Right lobe of liver (tissue), 6 donors: ENCODE results near the gene SYNE2. TPM values are rescaled to one million over a fixed set of nuclear protein-coding genes. Genes with fewer than 3 reads are reported as not detected.

ENCODE experiments used
- ATAC-seq, 4 donors: fragments of 200-7000 bp; cut with Tn5 transposase; one replicate each; pipeline ENCODE4 v1.9.1; 2020; ENCODE audit warnings: mild to moderate bottlenecking in 4 of 4, moderate library complexity in 4 of 4
- DNase-seq, 3 donors: peaks; one replicate each; pipeline ENCODE4 v3.0.0-alpha.2; 2020
- H3K27ac ChIP-seq, 3 donors: fragments of 200-600 bp; one replicate each; pipeline ENCODE4 v1.8.0; 2022
- H3K27me3 ChIP-seq, 2 donors: fragments of 200-600 bp; one replicate each; pipeline ENCODE4 v1.8.0; 2022
- H3K36me3 ChIP-seq, 4 donors: fragments of 200-600 bp; sonication (generic) in 1 of 4; one replicate each; pipeline versions ENCODE4 v1.5.1 to v1.8.0; 2017 to 2022; ENCODE audit warnings: control low read depth in 1 of 4
- H3K4me1 ChIP-seq, 4 donors: fragments of 200-600 bp; sonication (generic) in 1 of 4; one replicate each; pipeline versions ENCODE4 v1.5.1 to v1.8.0; 2017 to 2022; ENCODE audit warnings: control low read depth in 1 of 4
- H3K4me3 ChIP-seq, 3 donors: fragments of 200-600 bp; one replicate each; pipeline ENCODE4 v1.8.0; 2022
- H3K9me3 ChIP-seq, 4 donors: fragments of 200-600 bp; sonication (generic) in 1 of 4; one replicate each; pipeline versions ENCODE4 v1.5.1 to v1.8.0; 2017 to 2022; ENCODE audit warnings: control low read depth in 1 of 4
- POLR2A ChIP-seq: fragments of 450-650 bp; IDR thresholded peaks from one replicate; pipeline ENCODE4 v1.6.1; 2017; ENCODE audit warnings: antibody characterized with exemption, mild to moderate bottlenecking
- WGBS: methylation state at CpG from one replicate; pipeline ENCODE4 v1.1.6; 2018; ENCODE audit warnings: low coverage, low lambda C conversion rate; ENCODE audit not compliant: insufficient coverage; ENCODE audit errors: missing lambda C conversion rate; 5-methylcytosine and 5-hydroxymethylcytosine counted together
- intact Hi-C, 2 donors: fragments of 100-400 bp; cut with DNase I; formaldehyde crosslinking; loops; one replicate each; pipeline versions ENCODE4 v1.11.2 to v1.14.1; 2022
- total RNA-seq, 6 experiments: library from RNA; depleted of rRNA in 2 of 6; stranded (reverse); fragments of >200 nt in 2 of 6; fragmentation: NEBNext Ultra II Directional in 3 of 6; extraction: Animal tissue kit (Norgen Biotek cat#: 25700) in 3 of 6; gene quantifications; one replicate each; pipeline versions ENCODE4 v1.1.0 to v1.2.4, GENCODE V29; 2016 to 2023
- TF ChIP-seq, protein P1 (sequence below), 4 donors: fragments of 200-600 bp in 3 of 4; fragments of 450-650 bp in 1 of 4; IDR thresholded peaks; one replicate each; pipeline versions ENCODE4 v1.5.1 to v1.8.0; 2016 to 2022; ENCODE audit warnings: antibody characterized with exemption in 4 of 4, mild to moderate bottlenecking in 2 of 4
- donor health status: DM: no; HTN: yes; CAD: no.
- donor health status: DM: no; HTN: no; CAD: no.
- donor health status: DM: no; HTN: no; CAD: no.
- donor health status: DM: no; HTN: yes; CAD: no.
- donor health status: DM: no; HTN: yes; CAD: no.

The SYNE2 gene
- total RNA-seq, 6 experiments from 2014 or later, result 34.6 to 118 (median 47.8) TPM

DNA sequence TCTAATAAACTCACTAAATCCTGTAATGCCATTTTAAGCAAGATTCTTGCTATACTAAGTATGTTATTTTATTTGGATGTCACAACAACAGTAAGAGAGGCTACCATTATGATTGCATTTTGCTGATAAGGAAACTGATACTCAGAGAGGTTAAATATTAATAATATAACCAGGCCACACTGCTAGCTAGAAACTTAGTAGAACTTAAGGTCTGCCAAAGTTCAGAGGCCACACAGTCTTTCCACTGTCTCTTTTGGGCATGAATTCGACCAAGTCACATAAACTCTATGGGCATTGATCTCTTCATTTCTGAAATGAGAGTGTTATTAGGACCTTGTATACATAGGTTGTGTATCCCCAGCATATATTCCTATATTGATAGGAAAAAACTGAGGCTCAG lies 147.9 kb downstream of the SYNE2 start:
- peak in 1 of 3 donors; percentile 56 for DNase-seq
- peak; percentile 93 to 97 (median 95) for ATAC-seq
- H3K9me3 ChIP-seq, result no peaks in the 10 kb centered on the region
- no peaks in the 10 kb centered on the region for H3K36me3 ChIP-seq
- intact Hi-C loops, result no loop called here
- peaks cover 0 to 8% (median 2%) of the 10 kb centered on the region in 4 donors for H3K4me1 ChIP-seq
- peak overlapping the region in 2 of 3 donors; percentile 7 to 30 for H3K27ac ChIP-seq
- no peak for TF ChIP-seq POLR2A
- TF ChIP-seq, protein P1, sequence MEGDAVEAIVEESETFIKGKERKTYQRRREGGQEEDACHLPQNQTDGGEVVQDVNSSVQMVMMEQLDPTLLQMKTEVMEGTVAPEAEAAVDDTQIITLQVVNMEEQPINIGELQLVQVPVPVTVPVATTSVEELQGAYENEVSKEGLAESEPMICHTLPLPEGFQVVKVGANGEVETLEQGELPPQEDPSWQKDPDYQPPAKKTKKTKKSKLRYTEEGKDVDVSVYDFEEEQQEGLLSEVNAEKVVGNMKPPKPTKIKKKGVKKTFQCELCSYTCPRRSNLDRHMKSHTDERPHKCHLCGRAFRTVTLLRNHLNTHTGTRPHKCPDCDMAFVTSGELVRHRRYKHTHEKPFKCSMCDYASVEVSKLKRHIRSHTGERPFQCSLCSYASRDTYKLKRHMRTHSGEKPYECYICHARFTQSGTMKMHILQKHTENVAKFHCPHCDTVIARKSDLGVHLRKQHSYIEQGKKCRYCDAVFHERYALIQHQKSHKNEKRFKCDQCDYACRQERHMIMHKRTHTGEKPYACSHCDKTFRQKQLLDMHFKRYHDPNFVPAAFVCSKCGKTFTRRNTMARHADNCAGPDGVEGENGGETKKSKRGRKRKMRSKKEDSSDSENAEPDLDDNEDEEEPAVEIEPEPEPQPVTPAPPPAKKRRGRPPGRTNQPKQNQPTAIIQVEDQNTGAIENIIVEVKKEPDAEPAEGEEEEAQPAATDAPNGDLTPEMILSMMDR (IDR thresholded peaks at IDR 0.05), result no peak
- WGBS, result 9% methylated on average over 1 of the region's 1 CpG
- H3K27me3 ChIP-seq, result no peaks in the 10 kb centered on the region
- no peak overlapping the region for H3K4me3 ChIP-seq

DNA sequence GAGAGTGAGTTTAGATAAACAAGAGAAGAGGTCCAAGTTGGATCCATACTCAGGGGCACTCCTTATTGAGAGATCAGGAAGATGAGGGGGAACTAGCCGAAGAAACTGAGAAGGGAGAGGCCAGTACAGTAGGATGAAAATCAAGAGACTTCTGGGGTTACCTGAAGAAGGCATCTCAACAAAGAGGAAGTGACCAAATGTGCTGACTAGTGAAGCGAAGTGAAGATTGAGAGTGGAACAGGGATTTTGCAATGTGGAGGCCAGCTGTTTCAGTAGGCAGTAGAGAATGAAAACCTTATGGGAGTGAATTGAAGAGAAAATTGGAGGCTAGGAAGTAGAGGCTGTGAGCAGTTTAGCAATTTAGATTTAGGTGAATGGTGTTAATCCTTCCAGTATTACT lies 153.0 kb downstream of the SYNE2 start:
- Histone ChIP-seq H3K4me1 (peaks cover 0 to 4% (median 0%) of the 10 kb centered on the region in 4 donors), H3K36me3 (no peaks in the 10 kb centered on the region)
- WGBS, result 90% methylated on average over 2 of the region's 2 CpGs

DNA sequence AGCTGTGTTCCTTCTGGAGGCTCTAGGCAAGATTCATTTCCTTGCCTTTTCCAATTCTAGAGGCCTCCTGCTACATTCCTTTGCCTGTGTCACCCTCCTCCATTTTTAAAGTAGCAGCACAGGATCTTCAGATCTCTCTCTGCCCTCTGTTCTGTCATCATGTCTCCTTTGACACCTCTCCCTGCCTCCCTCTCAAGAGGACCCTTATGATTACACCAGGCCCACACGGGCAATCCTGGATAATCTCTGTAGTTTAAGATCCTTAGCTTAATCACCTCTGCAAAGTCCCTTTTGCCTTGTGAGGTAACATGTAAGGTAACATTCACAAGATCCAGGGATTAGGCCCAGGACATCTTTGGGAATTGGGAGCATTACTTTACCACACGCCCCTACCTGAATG lies 155.2 kb downstream of the SYNE2 start:
- WGBS, result 96% methylated on average over 2 of the region's 2 CpGs
- H3K36me3 ChIP-seq, result no peaks in the 10 kb centered on the region
- intact Hi-C loops, result no loop called here

More for the DNA sequence above, 153.0 kb downstream of the SYNE2 start:
- DNase-seq, result no peak
- intact Hi-C loops, result no loop called here
- H3K9me3 ChIP-seq, result no peaks in the 10 kb centered on the region
- H3K4me3 ChIP-seq, result no peak overlapping the region
- H3K27me3 ChIP-seq, result no peaks in the 10 kb centered on the region
- TF ChIP-seq, protein P1 (IDR thresholded peaks at IDR 0.05), result no peak
- TF ChIP-seq POLR2A, result no peak
- no peak for ATAC-seq
- H3K27ac ChIP-seq, result no peak overlapping the region

DNA sequence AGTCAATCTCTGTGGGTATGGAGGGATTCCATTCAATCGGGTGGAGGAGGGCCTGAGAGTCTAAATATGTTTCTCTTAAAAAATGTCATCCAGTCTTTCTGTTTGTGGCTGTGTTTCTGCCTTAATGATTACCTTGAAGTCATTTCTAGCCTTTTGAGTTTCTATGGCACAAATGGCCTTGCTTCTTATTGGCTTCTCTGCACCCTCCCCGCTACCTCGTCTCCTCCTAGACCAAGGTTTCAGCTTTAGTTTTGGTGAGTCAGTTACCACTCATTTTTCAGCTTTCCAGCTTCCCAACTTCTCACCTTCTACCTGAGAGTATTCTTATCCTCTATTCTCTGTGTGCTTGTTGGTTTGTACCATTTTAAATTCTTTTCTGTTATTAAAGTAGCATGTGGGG lies 159.2 kb downstream of the SYNE2 start:
- no peak for DNase-seq
- H3K4me1 ChIP-seq, result no peaks in the 10 kb centered on the region
- TF ChIP-seq POLR2A, result no peak
- TF ChIP-seq, protein P1 (IDR thresholded peaks at IDR 0.05), result no peak
- no peak for ATAC-seq
- WGBS, result 90% methylated on average over 3 of the region's 3 CpGs
- H3K9me3 ChIP-seq, result no peaks in the 10 kb centered on the region
- intact Hi-C loops, result no loop called here
- H3K4me3 ChIP-seq, result no peak overlapping the region
- H3K27me3 ChIP-seq, result no peaks in the 10 kb centered on the region
- H3K27ac ChIP-seq, result no peak overlapping the region
- H3K36me3 ChIP-seq, result no peaks in the 10 kb centered on the region

More for the DNA sequence above, 155.2 kb downstream of the SYNE2 start:
- DNase-seq (no peak), ATAC-seq (no peak)
- no peak overlapping the region for H3K27ac ChIP-seq
- no peaks in the 10 kb centered on the region for H3K27me3 ChIP-seq
- no peak overlapping the region for H3K4me3 ChIP-seq
- H3K4me1 ChIP-seq, result no peaks in the 10 kb centered on the region
- TF ChIP-seq, protein P1 (IDR thresholded peaks at IDR 0.05), result no peak
- no peak for TF ChIP-seq POLR2A
- H3K9me3 ChIP-seq, result no peaks in the 10 kb centered on the region

DNA sequence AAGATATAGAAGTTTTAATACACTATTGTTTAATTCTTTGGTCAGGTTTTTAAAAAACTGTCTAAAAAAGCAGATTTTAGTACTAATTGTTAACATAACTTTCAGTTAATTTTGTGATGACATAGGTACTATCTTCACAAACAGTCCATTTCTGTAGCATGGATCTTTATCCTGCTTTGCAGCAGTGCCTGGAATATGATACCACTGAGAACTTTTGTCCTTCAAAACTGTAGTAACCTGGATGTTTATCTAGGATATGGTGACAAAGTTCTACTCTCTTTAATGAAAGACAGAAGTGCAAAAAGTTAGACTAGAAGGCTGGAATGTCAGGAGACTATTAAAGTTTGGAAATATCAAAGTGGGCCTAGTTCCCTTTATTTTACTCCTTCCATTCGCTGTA lies 159.9 kb downstream of the SYNE2 start:
- 100% methylated on average over 1 of the region's 1 CpG for WGBS
- DNase-seq, result no peak
- Histone ChIP-seq H3K9me3 (no peaks in the 10 kb centered on the region), H3K36me3 (peaks cover 0 to 3% (median 0%) of the 10 kb centered on the region in 4 donors), H3K27me3 (no peaks in the 10 kb centered on the region), H3K27ac (no peak overlapping the region), H3K4me3 (no peak overlapping the region), H3K4me1 (no peaks in the 10 kb centered on the region)
- no peak for ATAC-seq
- intact Hi-C loops, result no loop called here
- TF ChIP-seq POLR2A, result no peak
- TF ChIP-seq, protein P1 (IDR thresholded peaks at IDR 0.05), result no peak
